GM19193 (cell line): ENCODE results near the gene ATP7A.

ENCODE experiments used
- POLR2A ChIP-seq: IDR thresholded peaks from 4 replicates; pipeline ENCODE4 v1.6.1; 2011; ENCODE audit not compliant: insufficient read depth, insufficient read length; ENCODE audit errors: extremely low read depth

ATP7A gene

DNA sequence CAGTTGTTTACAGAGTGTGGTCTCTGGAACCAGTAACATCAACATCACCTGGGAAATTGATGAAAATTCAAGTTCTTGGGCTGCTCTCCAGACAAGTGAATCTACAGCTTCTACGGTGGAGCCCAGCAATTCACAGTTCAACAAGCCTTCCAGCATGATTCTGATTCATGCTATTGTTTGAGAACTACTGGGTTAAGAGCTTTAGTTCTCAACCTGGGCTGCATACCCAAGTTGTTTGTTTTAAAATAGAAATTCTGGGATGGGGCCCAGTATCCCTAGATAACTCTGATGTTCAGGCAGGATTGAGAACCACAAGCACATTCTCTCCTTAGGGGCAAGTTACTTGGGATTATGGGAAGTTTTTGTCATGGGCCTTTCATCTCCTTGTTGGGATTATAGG lies 155.6 kb downstream of the ATP7A start:
- TF ChIP-seq POLR2A = no peak

DNA sequence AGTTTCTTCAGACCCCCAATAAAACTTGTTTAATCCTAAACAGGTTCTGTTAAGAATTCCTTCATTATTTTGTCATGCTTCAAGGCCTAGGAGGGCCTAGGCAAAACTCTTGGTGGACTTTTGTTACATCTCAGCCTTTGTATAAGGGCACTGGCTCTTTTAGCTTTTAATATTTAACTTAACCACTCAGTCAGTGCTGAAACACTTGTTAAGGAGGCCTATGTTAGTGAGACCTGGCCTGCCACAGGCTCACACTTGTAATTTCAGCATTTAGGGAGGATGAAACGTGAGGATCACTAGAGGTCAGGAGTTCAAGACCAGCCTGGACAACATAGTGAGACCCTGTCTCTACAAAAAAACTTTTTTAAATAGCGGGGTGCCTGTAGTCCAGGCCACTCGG lies 160.8 kb downstream of the ATP7A start:
- no peak for TF ChIP-seq POLR2A

DNA sequence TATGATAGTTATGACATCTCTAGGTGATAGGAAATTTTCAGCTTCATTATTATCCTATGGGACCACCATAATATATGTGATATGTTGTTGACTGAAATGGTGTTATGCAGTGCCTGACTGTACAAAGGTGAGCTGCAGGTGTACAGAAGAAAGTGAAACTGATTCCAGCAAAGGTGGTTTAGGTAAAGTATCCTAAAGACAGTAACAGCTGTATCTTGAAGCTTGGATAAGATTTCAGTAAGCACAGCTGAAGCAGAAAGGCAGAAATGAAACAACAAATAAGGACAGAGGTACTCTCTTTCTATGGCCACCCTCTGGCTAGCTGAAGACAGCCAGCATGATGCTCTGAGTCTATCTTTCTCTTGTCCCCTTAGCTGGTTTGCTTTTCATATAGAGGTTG lies 163.6 kb downstream of the ATP7A start:
- TF ChIP-seq POLR2A = no peak

DNA sequence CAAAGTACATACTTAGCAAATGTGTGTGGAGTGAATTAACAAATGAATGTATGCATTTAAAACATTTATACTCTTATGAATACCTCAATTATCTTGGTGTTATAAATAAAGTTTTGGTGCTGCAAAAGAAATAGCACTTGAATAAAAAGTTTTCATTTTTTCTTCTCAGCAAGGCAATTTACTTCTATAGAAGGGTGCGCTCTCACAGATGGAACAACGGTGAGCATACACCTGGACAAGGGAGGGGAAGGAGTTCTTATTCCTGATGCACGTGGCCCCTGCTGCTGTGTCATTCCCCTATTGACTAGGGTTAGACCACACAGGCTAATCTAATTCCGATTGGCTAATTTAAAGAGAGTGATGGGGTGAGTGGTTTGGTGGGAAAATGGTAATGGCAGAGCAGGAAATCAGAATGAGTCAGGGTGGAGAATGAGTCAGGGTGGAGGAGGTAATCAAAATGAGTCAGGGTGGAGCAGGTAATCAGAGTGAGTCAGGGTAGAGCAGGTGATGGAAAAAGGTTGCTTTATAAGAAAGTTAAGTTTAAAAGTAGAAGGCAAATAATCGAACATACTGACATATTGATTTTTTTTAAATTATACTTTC lies 165.4 kb downstream of the ATP7A start:
- no peak for TF ChIP-seq POLR2A

DNA sequence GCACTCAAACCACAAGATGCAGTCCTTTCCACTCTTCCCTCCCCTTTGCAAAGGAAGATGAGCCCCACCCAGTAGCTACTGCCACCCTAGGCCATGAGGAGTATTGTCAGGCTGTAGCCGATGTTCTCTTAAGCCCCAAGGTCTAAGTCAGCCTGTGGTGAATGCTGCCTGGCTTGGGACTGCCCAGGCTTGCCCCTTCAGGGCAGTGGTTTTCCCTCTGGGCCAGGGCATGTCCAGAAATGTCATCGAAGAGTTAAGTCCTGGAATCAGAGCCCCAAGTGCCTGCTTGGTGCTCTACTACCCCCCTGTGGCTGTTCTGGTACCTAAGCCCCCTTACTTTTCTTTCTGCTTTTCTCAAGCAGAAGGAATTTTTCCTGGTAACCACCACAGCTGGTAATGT lies 181.8 kb downstream of the ATP7A start:
- TF ChIP-seq POLR2A = no peak

DNA sequence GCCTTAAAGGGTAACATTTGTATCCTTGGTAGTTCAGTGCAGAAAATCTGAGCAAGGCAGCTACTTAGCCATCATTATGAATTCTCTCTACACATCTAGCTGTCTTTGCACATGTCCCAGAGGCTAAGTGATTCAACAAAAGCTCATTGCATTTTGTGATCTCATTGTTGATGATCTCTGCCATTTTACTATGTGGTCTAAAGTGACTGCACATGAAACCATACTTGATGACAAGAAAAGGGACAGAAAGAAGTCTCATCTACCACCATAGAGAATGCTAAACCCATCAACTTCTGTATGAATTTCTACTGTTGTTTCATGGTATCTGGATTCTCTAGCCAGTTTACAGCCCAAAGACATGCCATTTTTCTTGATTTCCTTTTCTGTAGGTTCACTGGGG lies 187.6 kb downstream of the ATP7A start:
- TF ChIP-seq POLR2A = no peak
